Activated CD4-positive, alpha-beta T cell treated with anti-CD3 and anti-CD28 coated beads for 36 hours (primary cell): ENCODE measurements around the gene TRMT11. TPM values are rescaled to one million over a fixed set of nuclear protein-coding genes. Genes with fewer than 3 reads are reported as not detected.
"Not testable (repeated sequence)": the region's sequence is repeated elsewhere in the genome, so short reads cannot be mapped to it uniquely, and the experiment has no call there.

Experiments
- ATAC-seq: fragments of 200-7000 bp; cut with Tn5 transposase; one replicate; pipeline ENCODE4 v1.10.0; 2021; ENCODE audit warnings: mild to moderate bottlenecking, moderate library complexity
- CTCF ChIA-PET: fragments of 350-600 bp; sonication (Branson Sonifier 250); formaldehyde crosslinking; loops from one replicate; lab custom pipeline; 2021; ENCODE audit warnings: antibody characterized with exemption; lab: Charles Lee
- POLR2A ChIA-PET: fragments of 350-600 bp; sonication (Branson Sonifier 250); formaldehyde crosslinking; loops from one replicate; lab custom pipeline; 2021; ENCODE audit warnings: antibody characterized with exemption, inconsistent platforms; lab: Charles Lee
- DNase-seq: peaks from one replicate; pipeline ENCODE4 v3.0.0-alpha.2; 2020
- H3K27ac Mint-ChIP-seq: one replicate; pipeline ENCODE4 v1.8.0; 2021; ENCODE audit warnings: mixed read lengths
- H3K27me3 Mint-ChIP-seq: one replicate; pipeline ENCODE4 v1.8.0; 2021; ENCODE audit warnings: mixed read lengths
- H3K36me3 Mint-ChIP-seq: one replicate; pipeline ENCODE4 v1.8.0; 2021; ENCODE audit warnings: low read depth, mixed read lengths
- H3K4me1 Mint-ChIP-seq: one replicate; pipeline ENCODE4 v1.8.0; 2021; ENCODE audit warnings: mixed read lengths
- H3K4me3 Mint-ChIP-seq: one replicate; pipeline ENCODE4 v1.8.0; 2021; ENCODE audit warnings: mild to moderate bottlenecking, moderate library complexity, mixed read lengths
- H3K9me3 Mint-ChIP-seq: one replicate; pipeline ENCODE4 v1.8.0; 2021; ENCODE audit warnings: low read depth, mixed read lengths
- intact Hi-C, 2 experiments: fragments of 100-400 bp; cut with DNase I in 1 of 2; cut with micrococcal nuclease in 1 of 2; formaldehyde crosslinking; loops; one replicate each; pipeline versions ENCODE4 v1.14.2 to v1.15.1; 2022 to 2024; cut with DNase I, micrococcal nuclease
- total RNA-seq, 2 experiments: library from RNA; stranded (reverse); gene quantifications; one replicate each; pipeline ENCODE4 v1.2.3, GENCODE V29; 2021

Gene TRMT11
- total RNA-seq, 2 experiments from 2014 or later, result 33.4 to 40.5 TPM

DNA sequence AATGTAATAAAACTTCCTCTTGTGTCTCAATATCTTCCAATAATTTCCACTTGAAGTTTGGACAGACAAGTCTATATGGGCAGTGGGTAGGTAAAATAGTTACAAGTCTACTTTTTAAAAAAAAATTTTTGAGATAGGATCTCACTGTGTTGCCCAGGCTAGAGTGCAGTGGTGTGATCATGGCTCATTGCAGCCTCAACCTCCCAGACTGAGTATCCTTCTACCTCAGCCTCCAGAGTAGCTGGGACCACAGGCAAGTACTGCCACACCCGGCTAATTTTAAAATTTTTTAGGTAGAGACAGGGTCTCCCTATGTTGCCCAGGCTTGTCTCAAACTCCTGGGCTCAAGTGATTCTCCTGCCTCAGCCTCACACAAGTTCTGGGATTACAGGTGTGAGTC is 13.9 kb upstream of the TRMT11 start:
- H3K4me3 Mint-ChIP-seq, H3K4me1 Mint-ChIP-seq, POLR2A ChIA-PET, H3K9me3 Mint-ChIP-seq, H3K27ac Mint-ChIP-seq, H3K27me3 Mint-ChIP-seq, DNase-seq, ATAC-seq: not testable (repeated sequence)
- intact Hi-C loops, result loop anchor here in 1 of 2 experiments (10.0 kb wide), 1 partner anchor 328 kb away; no protein-coding TSS in a partner anchor
- CTCF ChIA-PET, result interaction anchor here (0.6 kb wide), 1 partner anchor 16 kb away, joined by 5 read pairs; no protein-coding TSS in a partner anchor
- H3K36me3 Mint-ChIP-seq, result peaks cover 14% of the 10 kb centered on the region

DNA sequence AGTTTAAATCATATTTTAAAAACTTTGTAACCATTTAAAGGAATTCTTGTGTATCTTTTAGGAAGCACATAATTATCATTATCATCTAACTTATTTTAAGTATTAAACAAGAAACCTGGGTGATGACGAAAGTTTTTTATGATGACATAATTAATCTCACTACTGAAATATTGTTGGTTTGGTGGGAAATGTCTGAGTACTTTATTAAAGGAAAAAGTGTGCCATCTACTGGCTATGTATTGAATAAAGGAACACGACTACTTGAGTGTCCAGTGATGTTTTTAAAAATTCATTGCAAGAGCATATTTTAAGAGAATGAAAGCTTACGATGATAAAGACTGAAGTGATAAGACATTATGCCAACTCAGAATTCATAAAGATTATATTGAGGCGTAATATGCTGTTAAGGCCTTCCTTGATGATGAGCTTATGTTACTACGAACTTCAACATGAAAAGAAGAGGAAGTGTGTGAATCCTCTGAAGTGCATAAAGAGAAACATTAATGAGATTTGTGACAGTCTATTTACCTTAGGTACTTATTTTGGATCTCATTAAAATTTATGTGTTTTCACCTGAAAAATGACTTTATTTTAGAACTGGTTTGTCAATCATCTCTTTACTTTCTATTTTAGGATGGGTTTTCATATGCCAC is 12.0 kb upstream of the TRMT11 start:
- peaks cover 5% of the 10 kb centered on the region for H3K36me3 Mint-ChIP-seq

DNA sequence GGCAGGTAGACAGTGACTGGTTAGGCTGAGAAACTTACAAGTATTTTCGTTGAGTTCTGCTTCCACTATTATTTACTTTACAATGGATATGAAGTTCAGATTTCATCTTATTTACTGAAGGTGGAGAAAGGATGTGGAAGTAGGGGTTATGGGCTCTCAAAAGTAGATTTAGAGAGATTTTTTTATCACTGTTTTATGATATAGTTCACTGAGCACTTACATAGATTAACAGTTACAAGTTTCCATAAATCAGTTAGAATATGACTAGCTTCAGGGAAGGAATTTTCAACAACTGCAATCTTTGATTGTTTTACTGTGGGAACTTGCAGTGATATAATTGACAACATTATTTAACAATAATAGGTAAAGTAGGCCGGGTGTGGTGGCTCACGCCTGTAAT is 7.2 kb upstream of the TRMT11 start:
- H3K9me3 Mint-ChIP-seq, result no peaks in the 10 kb centered on the region
- H3K4me3 Mint-ChIP-seq, result no peak overlapping the region
- ATAC-seq (no peak), DNase-seq (no peak)
- H3K27ac Mint-ChIP-seq, result no peak overlapping the region
- POLR2A ChIA-PET, result no interaction called here
- H3K36me3 Mint-ChIP-seq, result peaks cover 2% of the 10 kb centered on the region
- H3K4me1 Mint-ChIP-seq, result peaks cover 3% of the 10 kb centered on the region
- CTCF ChIA-PET, result interaction anchor here (0.8 kb wide), 1 partner anchor 9 kb away, joined by 3 read pairs; no protein-coding TSS in a partner anchor
- intact Hi-C loops, result loop anchor here in 1 of 2 experiments (10.0 kb wide), 1 partner anchor 334 kb away; no protein-coding TSS in a partner anchor
- no peaks in the 10 kb centered on the region for H3K27me3 Mint-ChIP-seq

More for the DNA sequence above, 12.0 kb upstream of the TRMT11 start:
- intact Hi-C loops, result loop anchor here (1.0 to 10.0 kb wide), 8 partner anchors 12 to 663 kb away; partner anchors contain the start of genes HINT3 (in 1 of the 2) and TRMT11 (in 1 of the 2)
- DNase-seq, result no peak
- ChIA-PET POLR2A (no interaction called here), CTCF (interaction anchor here (0.6 to 4.0 kb wide), 45 partner anchors 10 to 821 kb away, joined by 3 to 50 read pairs (median 4); partner anchors contain the start of genes HINT3, NCOA7, TPD52L1 and TRMT11)
- H3K4me1 Mint-ChIP-seq, result peaks cover 3% of the 10 kb centered on the region
- peak; percentile 80 for ATAC-seq
- peak overlapping the region; percentile 43 for H3K27ac Mint-ChIP-seq
- H3K4me3 Mint-ChIP-seq, result no peak overlapping the region
- no peaks in the 10 kb centered on the region for H3K9me3 Mint-ChIP-seq
- H3K27me3 Mint-ChIP-seq, result no peaks in the 10 kb centered on the region

DNA sequence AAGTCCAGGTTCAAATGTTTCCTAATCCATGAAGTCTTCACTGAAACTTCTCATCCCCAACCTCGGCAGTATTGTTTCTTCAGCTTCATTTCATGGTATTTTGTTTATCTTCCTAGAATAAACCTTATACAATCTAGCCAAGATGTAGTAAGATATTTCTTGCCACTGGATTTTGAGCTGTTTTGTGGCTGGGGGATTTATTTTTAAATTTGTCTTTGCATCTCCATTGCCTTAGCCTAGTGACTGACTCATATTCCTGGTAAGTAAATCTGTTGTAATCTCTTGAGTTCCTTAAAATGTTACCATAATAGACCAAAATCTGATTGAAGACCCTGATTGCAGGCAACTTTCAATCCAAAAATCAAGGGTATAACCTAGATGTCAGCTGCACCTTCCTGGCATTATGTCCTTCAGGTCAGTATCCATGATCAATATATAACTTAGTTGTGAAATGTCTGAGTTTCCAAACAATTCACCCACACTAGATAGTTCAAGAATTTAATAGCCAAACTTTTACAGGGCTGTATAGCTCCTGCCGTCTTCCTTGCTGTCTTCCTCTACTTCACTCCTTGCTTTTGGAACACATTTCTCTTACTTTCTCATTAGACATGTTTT is 4.7 kb upstream of the TRMT11 start:
- H3K9me3 Mint-ChIP-seq, result no peaks in the 10 kb centered on the region
- no peak overlapping the region for H3K4me3 Mint-ChIP-seq
- ChIA-PET POLR2A (no interaction called here), CTCF (interaction anchor here (1.0 to 5.6 kb wide), 5 partner anchors 6 to 191 kb away, joined by 3 to 50 read pairs (median 4); partner anchors contain the start of gene NCOA7)
- intact Hi-C loops, result loop anchor here in 1 of 2 experiments (10.0 kb wide), 1 partner anchor 1283 kb away; the partner anchor contains the start of gene RNF146
- ATAC-seq (no peak), DNase-seq (no peak)
- no peak overlapping the region for H3K27ac Mint-ChIP-seq
- H3K27me3 Mint-ChIP-seq, result no peaks in the 10 kb centered on the region
- H3K4me1 Mint-ChIP-seq, result no peaks in the 10 kb centered on the region
- no peaks in the 10 kb centered on the region for H3K36me3 Mint-ChIP-seq

DNA sequence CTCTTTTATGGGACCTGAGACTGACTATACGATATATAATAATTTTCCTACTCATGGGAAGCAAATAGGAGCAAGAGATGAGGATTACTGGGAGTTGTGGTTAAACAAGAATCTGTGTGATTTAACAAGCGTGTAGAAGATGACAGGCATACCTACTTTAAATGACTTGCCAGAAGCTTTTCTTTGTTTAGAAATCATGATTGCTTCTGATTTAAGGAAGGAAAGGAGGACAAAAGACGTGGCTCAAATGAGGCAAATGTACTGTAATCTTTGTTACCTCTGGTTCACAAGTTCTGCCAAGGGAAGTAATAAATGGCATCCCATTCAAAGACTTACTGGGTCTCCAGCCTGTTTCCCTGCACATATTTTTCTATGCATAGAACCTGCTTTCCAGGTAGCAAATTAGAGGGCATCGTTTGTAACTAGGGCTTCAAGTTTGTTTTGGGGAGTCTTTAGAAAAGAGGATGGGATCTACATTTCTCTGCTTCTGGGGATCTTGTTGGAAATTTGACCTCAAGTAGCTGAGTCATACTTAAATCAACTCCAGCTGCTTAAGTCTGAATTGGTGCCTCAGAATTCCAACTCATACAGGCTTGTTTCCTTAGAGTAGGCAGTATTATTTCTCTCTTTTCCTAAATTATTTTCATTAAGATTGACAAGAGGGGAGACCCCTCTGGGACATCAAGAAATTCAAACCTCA is 2.9 kb upstream of the TRMT11 start:
- no peak for DNase-seq
- Mint-ChIP-seq H3K27ac (no peak overlapping the region), H3K4me1 (no peaks in the 10 kb centered on the region), H3K27me3 (no peaks in the 10 kb centered on the region), H3K4me3 (no peak overlapping the region), H3K9me3 (no peaks in the 10 kb centered on the region), H3K36me3 (no peaks in the 10 kb centered on the region)
- POLR2A ChIA-PET, result no interaction called here
- CTCF ChIA-PET, result interaction anchor here (0.9 to 5.6 kb wide), 3 partner anchors 8 to 192 kb away, joined by 3 to 50 read pairs (median 3); no protein-coding TSS in a partner anchor
- intact Hi-C loops, result loop anchor here in 1 of 2 experiments (10.0 kb wide), 1 partner anchor 1281 kb away; the partner anchor contains the start of gene RNF146
- ATAC-seq, result no peak

DNA sequence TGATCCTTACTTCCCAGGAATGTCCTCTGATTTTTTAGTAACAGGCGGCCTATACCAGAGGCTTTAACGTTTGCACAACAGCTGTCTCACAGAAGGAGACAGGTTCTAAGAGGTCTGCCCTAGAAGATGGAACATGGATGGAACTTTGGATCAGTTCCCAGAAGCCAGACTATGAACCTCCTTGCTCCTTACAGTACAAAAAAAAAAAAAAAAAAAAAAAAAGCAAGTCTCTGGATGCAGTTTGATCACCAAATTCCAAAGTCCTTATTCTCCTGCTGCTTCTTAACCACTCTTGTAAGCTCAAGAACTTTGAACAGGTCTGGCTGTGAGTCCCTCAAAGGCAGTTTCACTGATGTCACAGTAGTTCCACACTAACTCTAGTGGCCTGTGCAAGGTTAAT is 2.0 kb upstream of the TRMT11 start:
- ChIA-PET POLR2A (interaction anchor here (1.0 kb wide), 1 partner anchor 28 kb away, joined by 3 read pairs; no protein-coding TSS in a partner anchor), CTCF (interaction anchor here (0.7 to 5.6 kb wide), 4 partner anchors 9 to 644 kb away, joined by 3 to 50 read pairs (median 18); no protein-coding TSS in a partner anchor)
- Mint-ChIP-seq H3K4me1 (no peaks in the 10 kb centered on the region), H3K27ac (no peak overlapping the region), H3K4me3 (no peak overlapping the region), H3K27me3 (no peaks in the 10 kb centered on the region), H3K9me3 (no peaks in the 10 kb centered on the region), H3K36me3 (no peaks in the 10 kb centered on the region)
- intact Hi-C loops, result loop anchor here in 1 of 2 experiments (10.0 kb wide), 1 partner anchor 1280 kb away; the partner anchor contains the start of gene RNF146
- no peak for ATAC-seq
- no peak for DNase-seq

DNA sequence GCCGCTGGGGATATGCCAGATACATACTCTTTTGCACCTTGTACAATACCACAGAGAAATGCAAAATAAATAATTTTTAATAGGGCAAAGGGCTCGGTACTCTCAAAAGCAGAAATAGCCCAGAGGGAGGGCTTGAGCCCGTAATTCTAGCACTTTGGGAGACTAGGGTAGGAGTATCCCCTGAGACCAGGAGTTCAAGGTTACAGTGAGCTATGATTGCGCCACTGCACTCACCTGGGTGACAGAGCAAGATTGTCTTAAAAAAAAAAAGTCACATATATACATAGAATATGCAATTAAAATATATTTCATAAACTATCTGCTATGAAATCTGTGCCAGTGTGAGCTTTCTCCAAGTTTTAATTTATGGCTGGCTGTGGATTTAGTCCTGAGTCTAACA is 818 bp upstream of the TRMT11 start:
- H3K9me3 Mint-ChIP-seq, result no peaks in the 10 kb centered on the region
- peaks cover 2% of the 10 kb centered on the region for H3K4me1 Mint-ChIP-seq
- CTCF ChIA-PET, result interaction anchor here (0.5 to 5.6 kb wide), 9 partner anchors 10 to 195 kb away, joined by 3 to 50 read pairs (median 7); partner anchors contain the start of genes HINT3 and NCOA7
- H3K27ac Mint-ChIP-seq, result peak overlapping the region; percentile 20
- intact Hi-C loops, result loop anchor here in 1 of 2 experiments (5.0 to 10.0 kb wide), 2 partner anchors 683 to 1279 kb away; partner anchors contain the start of genes HDDC2 and RNF146
- H3K36me3 Mint-ChIP-seq, result no peaks in the 10 kb centered on the region
- no peak for DNase-seq
- POLR2A ChIA-PET, result no interaction called here
- no peak overlapping the region for H3K4me3 Mint-ChIP-seq
- no peak for ATAC-seq
- H3K27me3 Mint-ChIP-seq, result no peaks in the 10 kb centered on the region

DNA sequence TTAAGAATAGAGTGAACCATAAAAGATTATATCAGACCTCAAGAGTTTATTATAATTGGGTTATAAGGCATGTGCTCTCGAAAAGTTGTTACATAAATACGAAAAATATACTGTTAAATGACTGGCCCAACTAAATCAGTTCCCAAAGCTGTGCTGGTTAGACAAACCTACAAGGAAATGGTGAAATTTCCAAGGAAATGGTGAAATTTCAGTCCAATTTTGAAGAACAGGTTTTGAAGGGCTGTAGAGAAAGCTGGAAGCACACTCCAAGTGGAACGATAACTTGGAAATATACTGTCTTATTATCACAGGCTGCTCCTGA is 400 bp upstream of the TRMT11 start:
- Mint-ChIP-seq H3K4me1 (peaks cover 5% of the 10 kb centered on the region), H3K4me3 (no peak overlapping the region), H3K27ac (no peak overlapping the region), H3K27me3 (no peaks in the 10 kb centered on the region), H3K9me3 (no peaks in the 10 kb centered on the region), H3K36me3 (no peaks in the 10 kb centered on the region)
- ATAC-seq (no peak), DNase-seq (no peak)
- intact Hi-C loops, result loop anchor here (1.0 to 10.0 kb wide), 7 partner anchors 12 to 1279 kb away; partner anchors contain the start of genes HINT3 (in 2 of the 2), CENPW (in 1 of the 2), HDDC2 (in 1 of the 2) and NCOA7 (in 1 of the 2)
- ChIA-PET POLR2A (interaction anchor here (1.0 to 1.5 kb wide), 3 partner anchors 9 to 30 kb away, joined by 3 to 4 read pairs (median 3); partner anchors contain the start of gene HINT3), CTCF (interaction anchor here (0.5 to 5.6 kb wide), 13 partner anchors 11 to 654 kb away, joined by 3 to 50 read pairs (median 5); partner anchors contain the start of genes HINT3 and NCOA7)

DNA sequence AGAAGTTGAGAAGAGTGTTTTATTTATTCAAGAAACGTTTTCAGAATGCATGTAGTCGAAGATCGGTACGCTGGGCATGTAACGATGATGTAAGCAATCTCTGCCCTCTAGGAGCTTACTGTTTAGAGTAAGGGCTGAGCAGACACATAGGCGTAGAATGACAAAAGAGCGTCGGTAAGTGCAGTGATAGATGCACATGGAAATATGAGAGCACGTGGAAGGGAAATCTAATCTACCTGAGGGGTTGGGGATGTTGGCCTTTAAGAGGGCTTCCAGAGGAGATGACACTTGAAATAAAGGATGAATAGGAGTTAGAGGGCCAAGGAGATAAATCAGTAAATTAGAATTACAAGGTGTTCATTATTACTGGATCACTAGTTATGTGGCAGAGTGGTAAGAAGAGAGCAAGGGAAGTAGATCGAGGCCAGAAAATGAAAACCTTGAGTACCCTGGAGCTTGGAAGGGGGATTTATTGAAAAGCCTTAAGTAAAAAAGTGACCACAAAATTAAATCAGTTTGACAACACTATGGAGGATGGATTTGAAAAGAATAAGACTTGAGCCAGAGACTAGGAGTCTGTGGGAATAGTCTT is 782 bp downstream of the TRMT11 start:
- no peaks in the 10 kb centered on the region for H3K9me3 Mint-ChIP-seq
- no peaks in the 10 kb centered on the region for H3K36me3 Mint-ChIP-seq
- H3K4me1 Mint-ChIP-seq, result peaks cover 12% of the 10 kb centered on the region
- H3K4me3 Mint-ChIP-seq, result no peak overlapping the region
- H3K27me3 Mint-ChIP-seq, result no peaks in the 10 kb centered on the region
- ChIA-PET POLR2A (interaction anchor here (0.6 to 1.5 kb wide), 4 partner anchors 30 to 353 kb away, joined by 3 to 4 read pairs (median 3); partner anchors contain the start of genes CENPW and HINT3), CTCF (interaction anchor here (0.7 to 5.6 kb wide), 11 partner anchors 10 to 675 kb away, joined by 3 to 50 read pairs (median 6); partner anchors contain the start of genes HINT3 and NCOA7)
- no peak overlapping the region for H3K27ac Mint-ChIP-seq
- intact Hi-C loops, result loop anchor here in 1 of 2 experiments (2.0 to 10.0 kb wide), 3 partner anchors 196 to 1278 kb away; partner anchors contain the start of genes HDDC2, NCOA7 and RNF146
- DNase-seq, result no peak
- ATAC-seq, result peak; percentile 51

DNA sequence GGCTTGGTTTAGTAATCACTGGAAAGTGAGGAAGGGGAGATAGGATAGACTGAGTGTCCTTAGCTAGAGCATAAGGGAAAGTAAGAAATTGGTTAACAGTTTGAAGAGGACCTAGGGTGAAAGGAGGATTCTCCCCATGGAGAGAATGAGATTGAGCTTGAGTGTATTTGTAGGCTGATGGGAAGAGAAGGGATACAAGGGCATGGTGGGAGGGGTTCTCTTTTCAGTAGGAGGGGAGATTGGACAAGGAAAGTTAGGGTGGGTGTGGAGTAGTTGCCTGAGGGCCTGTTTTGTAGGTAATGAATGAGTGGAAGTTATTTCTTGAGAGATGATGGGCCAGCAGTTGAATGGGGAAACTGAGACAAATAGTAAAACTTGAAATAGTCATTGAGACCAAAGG is 1.9 kb downstream of the TRMT11 start:
- DNase-seq (no peak), ATAC-seq (no peak)
- CTCF ChIA-PET, result no interaction called here
- Mint-ChIP-seq H3K4me3 (no peak overlapping the region), H3K4me1 (peaks cover 21% of the 10 kb centered on the region), H3K27ac (no peak overlapping the region), H3K36me3 (no peaks in the 10 kb centered on the region), H3K9me3 (no peaks in the 10 kb centered on the region), H3K27me3 (no peaks in the 10 kb centered on the region)
- intact Hi-C loops, result loop anchor here in 1 of 2 experiments (5.0 to 10.0 kb wide), 2 partner anchors 686 to 1277 kb away; partner anchors contain the start of genes HDDC2 and RNF146
- POLR2A ChIA-PET, result interaction anchor here (0.6 kb wide), 1 partner anchor 264 kb away, joined by 3 read pairs; no protein-coding TSS in a partner anchor
